Activated CD8-positive, alpha-beta memory T cell treated with anti-CD3 and anti-CD28 coated beads for 4 hours (primary cell): ENCODE data around the gene CD109.
"Not testable (repeated sequence)": the region's sequence is repeated elsewhere in the genome, so short reads cannot be mapped to it uniquely, and the experiment has no call there.

Experiments
- DNase-seq, 2 donors: peaks; one replicate each; pipeline ENCODE4 v3.0.0-alpha.2; 2020; ENCODE audit warnings: low read depth in 2 of 2

CD109 gene

GRCh38 chr6:73791336-73791735 is 95.3 kb downstream of the CD109 start:
- no peak for DNase-seq

GRCh38 chr6:73792738-73793137 is 96.7 kb downstream of the CD109 start:
- DNase-seq: no peak

- DNase-seq: no peak
Observed at GRCh38 chr6:73796881-73797280, 100.9 kb downstream of the CD109 start.

- DNase-seq: no peak
Observed at GRCh38 chr6:73797861-73798260, 101.9 kb downstream of the CD109 start.

- DNase-seq: no peak
Observed at GRCh38 chr6:73798592-73798991, 102.6 kb downstream of the CD109 start.

GRCh38 chr6:73800997-73801396 is 105.0 kb downstream of the CD109 start:
- DNase-seq: no peak

- no peak for DNase-seq
Observed at GRCh38 chr6:73801652-73802268, 105.8 kb downstream of the CD109 start.

- no peak for DNase-seq
Observed at GRCh38 chr6:73802366-73802765, 106.4 kb downstream of the CD109 start.

- DNase-seq: no peak
Observed at GRCh38 chr6:73803562-73804241, 107.7 kb downstream of the CD109 start.

- DNase-seq: not testable (repeated sequence)
Observed at GRCh38 chr6:73805221-73805620, 109.2 kb downstream of the CD109 start.

GRCh38 chr6:73805982-73806381 is 110.0 kb downstream of the CD109 start:
- DNase-seq: not testable (repeated sequence)

- DNase-seq: no peak
Observed at GRCh38 chr6:73811706-73812105, 115.7 kb downstream of the CD109 start.

- DNase-seq: no peak
Observed at GRCh38 chr6:73817253-73817652, 121.2 kb downstream of the CD109 start.

- DNase-seq: no peak
Observed at GRCh38 chr6:73823046-73823735, 127.2 kb downstream of the CD109 start.

- no peak for DNase-seq
Observed at GRCh38 chr6:73823832-73824231, 127.8 kb downstream of the CD109 start.

GRCh38 chr6:73826571-73826970 is 130.6 kb downstream of the CD109 start:
- no peak for DNase-seq

GRCh38 chr6:73830119-73830518 is 134.1 kb downstream of the CD109 start:
- DNase-seq: no peak

GRCh38 chr6:73832313-73832712 is 136.3 kb downstream of the CD109 start:
- no peak for DNase-seq

GRCh38 chr6:73844696-73845095 is 148.7 kb downstream of the CD109 start:
- DNase-seq: not testable (repeated sequence)

GRCh38 chr6:73851048-73851447 is 155.0 kb downstream of the CD109 start:
- DNase-seq: not testable (repeated sequence)

- DNase-seq: no peak
Observed at GRCh38 chr6:73854998-73855718, 159.2 kb downstream of the CD109 start.

- DNase-seq: no peak
Observed at GRCh38 chr6:73857341-73857890, 161.4 kb downstream of the CD109 start.
